Upper lobe of left lung (tissue), 4 donors: ENCODE results near the gene ANKS1A.

Experiments
- CTCF ChIP-seq, 6 experiments: fragments of 450-650 bp in 4 of 6; fragments of 200-600 bp in 2 of 6; sonication (generic) in 2 of 6; IDR thresholded peaks; one replicate each; pipeline ENCODE4 v1.5.1; 2016 to 2019; ENCODE audit warnings: antibody characterized with exemption in 6 of 6
- POLR2A ChIP-seq, 4 donors: fragments of 450-650 bp; IDR thresholded peaks; one replicate each; pipeline ENCODE4 v1.5.1; 2016 to 2017; ENCODE audit warnings: antibody characterized with exemption in 4 of 4, mild to moderate bottlenecking in 2 of 4

GRCh38 chr6:35055891-35056290, 166.8 kb downstream of the ANKS1A start:
- no peak for TF ChIP-seq CTCF (IDR thresholded peaks at IDR 0.05)
- TF ChIP-seq POLR2A (IDR thresholded peaks at IDR 0.05) = no peak
